NCI-H128 (cell line): Measurements from ENCODE around the gene CHRM4.
A peak's percentile ranks its signal among the peaks of the same experiment; 100 is the strongest.

ENCODE experiments used
- DNase-seq: peaks from one replicate; lab custom pipeline; 2025; ENCODE audit not compliant: unreplicated experiment; lab: John Stamatoyannopoulos, UW

Gene CHRM4

GRCh38 chr11:46391578-46392420, at the start of gene CHRM4:
Gene CHRM4, minus strand, starts transcription at chr11:46391776. Its CDS starts 5,219 bp downstream, at chr11:46386557.
- DNase-seq: peak; percentile 36

GRCh38 chr11:46438211-46438610, 46.6 kb upstream of the CHRM4 start:
- no peak for DNase-seq

- DNase-seq: no peak
Observed at GRCh38 chr11:46437122-46437689, 45.6 kb upstream of the CHRM4 start.

- no peak for DNase-seq
Observed at GRCh38 chr11:46436113-46436512, 44.5 kb upstream of the CHRM4 start.

- no peak for DNase-seq
Observed at GRCh38 chr11:46435679-46436078, 44.1 kb upstream of the CHRM4 start.

GRCh38 chr11:46431211-46431610, 39.6 kb upstream of the CHRM4 start:
- no peak for DNase-seq

- no peak for DNase-seq
Observed at GRCh38 chr11:46429717-46430116, 38.1 kb upstream of the CHRM4 start.

- DNase-seq: no peak
Observed at GRCh38 chr11:46427364-46427763, 35.8 kb upstream of the CHRM4 start.

GRCh38 chr11:46426233-46426991, 34.8 kb upstream of the CHRM4 start:
- DNase-seq: no peak

GRCh38 chr11:46422588-46422987, 31.0 kb upstream of the CHRM4 start:
- no peak for DNase-seq

GRCh38 chr11:46421257-46421880, 29.8 kb upstream of the CHRM4 start:
- DNase-seq: no peak

- no peak for DNase-seq
Observed at GRCh38 chr11:46420513-46420912, 28.9 kb upstream of the CHRM4 start.

- no peak for DNase-seq
Observed at GRCh38 chr11:46418751-46419150, 27.2 kb upstream of the CHRM4 start.

- no peak for DNase-seq
Observed at GRCh38 chr11:46417711-46418110, 26.1 kb upstream of the CHRM4 start.

- no peak for DNase-seq
Observed at GRCh38 chr11:46414879-46415278, 23.3 kb upstream of the CHRM4 start.

GRCh38 chr11:46414466-46414796, 22.9 kb upstream of the CHRM4 start:
- peak; percentile 56 for DNase-seq

GRCh38 chr11:46413760-46414465, 22.3 kb upstream of the CHRM4 start:
- no peak for DNase-seq

- no peak for DNase-seq
Observed at GRCh38 chr11:46410021-46410420, 18.4 kb upstream of the CHRM4 start.

GRCh38 chr11:46408407-46408986, 16.9 kb upstream of the CHRM4 start:
- DNase-seq: no peak

- no peak for DNase-seq
Observed at GRCh38 chr11:46407635-46408034, 16.1 kb upstream of the CHRM4 start.
